ENCODE data around the gene CDK4. TPM values are rescaled to one million over a fixed set of nuclear protein-coding genes. Genes with fewer than 3 reads are reported as not detected.

The CDK4 gene
- total and polyA plus RNA-seq, 7 donors: 38.0 to 105 (median 56.6) TPM

- Histone ChIP-seq H3K27ac (no peak overlapping the region), H3K4me1 (peaks cover 25% of the 10 kb centered on the region), H3K4me3 (no peak overlapping the region), H3K27me3 (ENCODE audit: insufficient read depth in 3 of 3, low read length in 2 of 3) (peaks cover 0 to 51% (median 22%) of the 10 kb centered on the region in 3 donors), H3K36me3 (ENCODE audit: insufficient read depth in 1 of 2, low read depth in 1 of 2) (no peaks in the 10 kb centered on the region), H3K9me3 (no peaks in the 10 kb centered on the region)
- TF ChIP-seq, protein P1, sequence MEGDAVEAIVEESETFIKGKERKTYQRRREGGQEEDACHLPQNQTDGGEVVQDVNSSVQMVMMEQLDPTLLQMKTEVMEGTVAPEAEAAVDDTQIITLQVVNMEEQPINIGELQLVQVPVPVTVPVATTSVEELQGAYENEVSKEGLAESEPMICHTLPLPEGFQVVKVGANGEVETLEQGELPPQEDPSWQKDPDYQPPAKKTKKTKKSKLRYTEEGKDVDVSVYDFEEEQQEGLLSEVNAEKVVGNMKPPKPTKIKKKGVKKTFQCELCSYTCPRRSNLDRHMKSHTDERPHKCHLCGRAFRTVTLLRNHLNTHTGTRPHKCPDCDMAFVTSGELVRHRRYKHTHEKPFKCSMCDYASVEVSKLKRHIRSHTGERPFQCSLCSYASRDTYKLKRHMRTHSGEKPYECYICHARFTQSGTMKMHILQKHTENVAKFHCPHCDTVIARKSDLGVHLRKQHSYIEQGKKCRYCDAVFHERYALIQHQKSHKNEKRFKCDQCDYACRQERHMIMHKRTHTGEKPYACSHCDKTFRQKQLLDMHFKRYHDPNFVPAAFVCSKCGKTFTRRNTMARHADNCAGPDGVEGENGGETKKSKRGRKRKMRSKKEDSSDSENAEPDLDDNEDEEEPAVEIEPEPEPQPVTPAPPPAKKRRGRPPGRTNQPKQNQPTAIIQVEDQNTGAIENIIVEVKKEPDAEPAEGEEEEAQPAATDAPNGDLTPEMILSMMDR (IDR thresholded peaks at IDR 0.05): no peak
- WGBS, 3 donors: 73 to 86% (median 82%) methylated on average over 6 of the region's 6 CpGs
- DNase-seq (no peak), ATAC-seq (no peak)
- intact Hi-C loops (cut with DNase I): no loop called here
Measured at GRCh38 chr12:57733928-57734327, 18.2 kb downstream of the CDK4 start.

- H3K4me3 ChIP-seq: no peak overlapping the region
- WGBS, 3 donors: 81 to 84% (median 84%) methylated on average over 11 of the region's 11 CpGs
- H3K9me3 ChIP-seq: no peaks in the 10 kb centered on the region
- no peak for DNase-seq
- H3K36me3 ChIP-seq (ENCODE audit: insufficient read depth in 1 of 2, low read depth in 1 of 2): no peaks in the 10 kb centered on the region
- no peak overlapping the region for H3K27ac ChIP-seq
- intact Hi-C loops (cut with DNase I): no loop called here
- TF ChIP-seq, protein P1 (IDR thresholded peaks at IDR 0.05): no peak
- H3K4me1 ChIP-seq: peaks cover 24% of the 10 kb centered on the region
- no peak for ATAC-seq
- H3K27me3 ChIP-seq (ENCODE audit: insufficient read depth in 3 of 3, low read length in 2 of 3): peaks cover 0 to 48% (median 20%) of the 10 kb centered on the region in 3 donors
Measured at GRCh38 chr12:57732726-57733593, 19.1 kb downstream of the CDK4 start.

GRCh38 chr12:57732270-57732669 lies 19.8 kb downstream of the CDK4 start:
- H3K4me1 ChIP-seq: peaks cover 18% of the 10 kb centered on the region
- ATAC-seq: no peak
- no peak overlapping the region for H3K4me3 ChIP-seq
- intact Hi-C loops (cut with DNase I): no loop called here
- no peak for DNase-seq
- 84 to 88% (median 86%) methylated on average over 4 of the region's 4 CpGs for WGBS, 3 donors
- TF ChIP-seq, protein P1 (IDR thresholded peaks at IDR 0.05): no peak
- peaks cover 0 to 48% (median 14%) of the 10 kb centered on the region in 3 donors for H3K27me3 ChIP-seq (ENCODE audit: insufficient read depth in 3 of 3, low read length in 2 of 3)
- no peak overlapping the region for H3K27ac ChIP-seq
- no peaks in the 10 kb centered on the region for H3K36me3 ChIP-seq (ENCODE audit: insufficient read depth in 1 of 2, low read depth in 1 of 2)
- H3K9me3 ChIP-seq: no peaks in the 10 kb centered on the region

GRCh38 chr12:57731411-57732080 lies 20.6 kb downstream of the CDK4 start:
- DNase-seq (no peak), ATAC-seq (no peak)
- TF ChIP-seq, protein P1 (IDR thresholded peaks at IDR 0.05): no peak
- Histone ChIP-seq H3K4me1 (peaks cover 19% of the 10 kb centered on the region), H3K36me3 (ENCODE audit: insufficient read depth in 1 of 2, low read depth in 1 of 2) (no peaks in the 10 kb centered on the region), H3K4me3 (no peak overlapping the region), H3K27me3 (ENCODE audit: insufficient read depth in 3 of 3, low read length in 2 of 3) (peaks cover 0 to 48% (median 14%) of the 10 kb centered on the region in 3 donors), H3K27ac (no peak overlapping the region), H3K9me3 (no peaks in the 10 kb centered on the region)
- WGBS, 3 donors: 79 to 87% (median 80%) methylated on average over 19 of the region's 19 CpGs
- intact Hi-C loops (cut with DNase I): no loop called here
